ENCODE data around the gene MARCKSL1. TPM values are rescaled to one million over a fixed set of nuclear protein-coding genes. Genes with fewer than 3 reads are reported as not detected.
A peak's percentile ranks its signal among the peaks of the same experiment; 100 is the strongest.
"Not testable (repeated sequence)": the region's sequence is repeated elsewhere in the genome, so short reads cannot be mapped to it uniquely, and the experiment has no call there.

MARCKSL1 gene
- total and polyA plus RNA-seq, 8 donors = 33.1 to 478 (median 398) TPM

GRCh38 chr1:32303358-32303757 lies 32.7 kb downstream of the MARCKSL1 start:
- Histone ChIP-seq H3K27me3 (no peaks in the 10 kb centered on the region), H3K4me3 (no peak overlapping the region), H3K27ac (no peak overlapping the region), H3K9me3 (peaks cover 0 to 5% of the 10 kb centered on the region in 2 donors), H3K4me1 (peaks cover 0 to 4% of the 10 kb centered on the region in 2 donors), H3K36me3 (peaks cover 0 to 52% of the 10 kb centered on the region in 2 donors)
- DNase-seq (no peak), ATAC-seq (no peak)
- intact Hi-C loops (cut with DNase I) = no loop called here
- no peak for TF ChIP-seq CTCF (IDR thresholded peaks at IDR 0.05)

- peaks cover 0 to 13% of the 10 kb centered on the region in 2 donors for H3K4me1 ChIP-seq
- H3K36me3 ChIP-seq = peaks cover 0 to 25% of the 10 kb centered on the region in 2 donors
- no peaks in the 10 kb centered on the region for H3K9me3 ChIP-seq
- H3K27ac ChIP-seq = no peak overlapping the region
- intact Hi-C loops (cut with DNase I) = no loop called here
- no peaks in the 10 kb centered on the region for H3K27me3 ChIP-seq
- no peak for TF ChIP-seq CTCF (IDR thresholded peaks at IDR 0.05)
- H3K4me3 ChIP-seq = no peak overlapping the region
- ATAC-seq = no peak
- no peak for DNase-seq
Observed at GRCh38 chr1:32299327-32299726, 36.7 kb downstream of the MARCKSL1 start.

GRCh38 chr1:32298211-32298610 lies 37.8 kb downstream of the MARCKSL1 start:
- Histone ChIP-seq H3K36me3 (peaks cover 0 to 14% of the 10 kb centered on the region in 2 donors), H3K4me1 (peaks cover 0 to 18% of the 10 kb centered on the region in 2 donors)
- H3K4me3 ChIP-seq; H3K27me3 ChIP-seq; H3K9me3 ChIP-seq; DNase-seq; H3K27ac ChIP-seq; intact Hi-C loops (cut with DNase I); ATAC-seq: not testable (repeated sequence)

- Histone ChIP-seq H3K9me3 (no peaks in the 10 kb centered on the region), H3K27me3 (no peaks in the 10 kb centered on the region), H3K4me3 (peak within 1 kb of the TSS; percentile 62 to 89), H3K36me3 (no peaks in the 10 kb centered on the region), H3K27ac (peak within 1 kb of the TSS; percentile 85 to 91), H3K4me1 (peaks cover 3 to 37% of the 10 kb centered on the region in 2 donors)
- ATAC-seq (peak; percentile 99), DNase-seq (peak; percentile 88 to 98 (median 96))
- no peak for TF ChIP-seq CTCF (IDR thresholded peaks at IDR 0.05)
- intact Hi-C loops (cut with DNase I) = no loop called here
Observed at GRCh38 chr1:32291708-32292538, 44.1 kb downstream of the MARCKSL1 start, which contains the start of gene HDAC1. Gene HDAC1 (plus strand): TSS chr1:32292083. CDS start chr1:32292170, 87 bp downstream.

GRCh38 chr1:32291145-32291707 lies 44.8 kb downstream of the MARCKSL1 start:
- ATAC-seq = no peak
- H3K9me3 ChIP-seq = no peaks in the 10 kb centered on the region

More at GRCh38 chr1:32291145-32291707, 44.8 kb downstream of the MARCKSL1 start:
- peaks cover 3 to 30% of the 10 kb centered on the region in 2 donors for H3K4me1 ChIP-seq
- H3K27me3 ChIP-seq = no peaks in the 10 kb centered on the region
- no peak for TF ChIP-seq CTCF (IDR thresholded peaks at IDR 0.05)
- no peak for DNase-seq
- intact Hi-C loops (cut with DNase I) = no loop called here
- H3K4me3 ChIP-seq = peak overlapping the region; percentile 62 to 89
- H3K27ac ChIP-seq = peak overlapping the region; percentile 85 to 91
- H3K36me3 ChIP-seq = no peaks in the 10 kb centered on the region

All from left lung (tissue), 10 donors.